ENCODE measurements around the gene RRM2.

- TF ChIP-seq POLR2AphosphoS5 (IDR thresholded peaks at IDR 0.05) (no peak), POLR2A (IDR thresholded peaks at IDR 0.05) (no peak)
- TF ChIP-seq, protein P1, sequence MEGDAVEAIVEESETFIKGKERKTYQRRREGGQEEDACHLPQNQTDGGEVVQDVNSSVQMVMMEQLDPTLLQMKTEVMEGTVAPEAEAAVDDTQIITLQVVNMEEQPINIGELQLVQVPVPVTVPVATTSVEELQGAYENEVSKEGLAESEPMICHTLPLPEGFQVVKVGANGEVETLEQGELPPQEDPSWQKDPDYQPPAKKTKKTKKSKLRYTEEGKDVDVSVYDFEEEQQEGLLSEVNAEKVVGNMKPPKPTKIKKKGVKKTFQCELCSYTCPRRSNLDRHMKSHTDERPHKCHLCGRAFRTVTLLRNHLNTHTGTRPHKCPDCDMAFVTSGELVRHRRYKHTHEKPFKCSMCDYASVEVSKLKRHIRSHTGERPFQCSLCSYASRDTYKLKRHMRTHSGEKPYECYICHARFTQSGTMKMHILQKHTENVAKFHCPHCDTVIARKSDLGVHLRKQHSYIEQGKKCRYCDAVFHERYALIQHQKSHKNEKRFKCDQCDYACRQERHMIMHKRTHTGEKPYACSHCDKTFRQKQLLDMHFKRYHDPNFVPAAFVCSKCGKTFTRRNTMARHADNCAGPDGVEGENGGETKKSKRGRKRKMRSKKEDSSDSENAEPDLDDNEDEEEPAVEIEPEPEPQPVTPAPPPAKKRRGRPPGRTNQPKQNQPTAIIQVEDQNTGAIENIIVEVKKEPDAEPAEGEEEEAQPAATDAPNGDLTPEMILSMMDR (IDR thresholded peaks at IDR 0.05 in 8 of 11, conservative IDR thresholded peaks at IDR 0.05 in 3 of 11): no peak
These were observed 10.1 kb downstream of the RRM2 start for GRCh38 chr2:10132596-10132995.
